ENCODE measurements around the gene EMILIN3. TPM values are rescaled to one million over a fixed set of nuclear protein-coding genes. Genes with fewer than 3 reads are reported as not detected.

Gene EMILIN3, protein sequence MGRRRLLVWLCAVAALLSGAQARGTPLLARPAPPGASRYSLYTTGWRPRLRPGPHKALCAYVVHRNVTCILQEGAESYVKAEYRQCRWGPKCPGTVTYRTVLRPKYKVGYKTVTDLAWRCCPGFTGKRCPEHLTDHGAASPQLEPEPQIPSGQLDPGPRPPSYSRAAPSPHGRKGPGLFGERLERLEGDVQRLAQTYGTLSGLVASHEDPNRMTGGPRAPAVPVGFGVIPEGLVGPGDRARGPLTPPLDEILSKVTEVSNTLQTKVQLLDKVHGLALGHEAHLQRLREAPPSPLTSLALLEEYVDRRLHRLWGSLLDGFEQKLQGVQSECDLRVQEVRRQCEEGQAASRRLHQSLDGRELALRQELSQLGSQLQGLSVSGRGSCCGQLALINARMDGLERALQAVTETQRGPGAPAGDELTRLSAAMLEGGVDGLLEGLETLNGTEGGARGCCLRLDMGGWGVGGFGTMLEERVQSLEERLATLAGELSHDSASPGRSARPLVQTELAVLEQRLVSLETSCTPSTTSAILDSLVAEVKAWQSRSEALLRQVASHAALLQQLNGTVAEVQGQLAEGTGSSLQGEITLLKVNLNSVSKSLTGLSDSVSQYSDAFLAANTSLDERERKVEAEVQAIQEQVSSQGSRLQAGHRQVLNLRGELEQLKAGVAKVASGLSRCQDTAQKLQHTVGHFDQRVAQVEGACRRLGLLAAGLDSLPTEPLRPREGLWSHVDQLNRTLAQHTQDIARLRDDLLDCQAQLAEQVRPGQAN
- not detected for total RNA-seq

DNA sequence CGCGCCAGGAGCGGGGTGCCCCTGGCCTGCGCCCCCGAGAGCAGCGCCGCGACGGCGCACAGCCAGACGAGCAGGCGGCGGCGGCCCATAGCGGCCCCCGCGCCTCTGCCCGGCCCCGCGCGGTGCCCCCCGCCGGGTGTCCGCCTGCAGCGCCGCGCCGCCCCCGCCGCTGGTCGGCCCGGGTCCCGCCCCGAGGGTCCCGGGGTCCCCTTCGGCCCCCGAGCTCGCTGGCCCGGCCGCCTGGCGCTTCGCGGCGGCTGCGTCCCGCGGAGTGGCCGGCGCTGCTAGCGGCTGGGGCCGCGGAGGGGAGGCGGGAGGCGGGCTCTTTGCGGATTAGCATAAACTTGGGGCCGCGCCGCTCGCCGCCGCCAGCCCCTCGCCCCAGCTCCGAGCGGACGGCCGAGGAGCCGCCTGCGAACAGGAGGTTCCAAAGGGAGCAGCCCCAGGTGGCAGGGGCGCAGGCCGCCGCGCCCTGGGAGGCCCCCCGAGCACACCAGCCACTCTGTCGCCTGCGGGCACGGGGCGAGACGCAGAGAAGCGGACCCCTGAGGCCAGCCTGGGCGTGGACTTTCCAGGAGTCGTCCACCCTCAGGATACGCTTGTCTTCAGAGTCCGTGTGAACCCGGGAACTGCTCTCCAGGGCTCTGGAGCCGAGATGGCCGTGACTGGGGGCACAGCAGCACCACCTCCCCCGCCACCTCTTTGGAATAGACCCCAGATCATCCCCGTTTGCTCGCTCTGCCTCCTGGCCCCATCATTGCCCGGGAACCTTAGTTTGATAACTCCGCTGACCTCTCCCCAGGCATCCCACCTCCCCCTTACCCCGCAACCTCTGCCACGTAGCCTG, at the start of gene EMILIN3:
EMILIN3 (minus strand) TSS at position 273 of the 847 bp plus-strand sequence; CDS start at position 89, 184 bp downstream.
- peak within 1 kb of the TSS; percentile 27 for H3K4me3 Mint-ChIP-seq
- H3K27ac Mint-ChIP-seq: no peak within 1 kb of the TSS
- intact Hi-C loops (cut with micrococcal nuclease): no loop called here
- H3K36me3 Mint-ChIP-seq (ENCODE audit: low read depth): no peaks in the 10 kb centered on the region
- H3K4me1 Mint-ChIP-seq (ENCODE audit: low read depth): peaks cover 2% of the 10 kb centered on the region
- no peak for TF ChIP-seq CTCF (IDR thresholded peaks at IDR 0.05)
- DNase-seq (no peak), ATAC-seq (no peak)
- peaks cover 38% of the 10 kb centered on the region for H3K27me3 Mint-ChIP-seq
- peaks cover 6% of the 10 kb centered on the region for H3K9me3 Mint-ChIP-seq
- ChIA-PET POLR2A (no interaction called here), CTCF (interaction anchor here (1.2 kb wide), 1 partner anchor 331 kb away, joined by 3 read pairs; no protein-coding TSS in a partner anchor)

DNA sequence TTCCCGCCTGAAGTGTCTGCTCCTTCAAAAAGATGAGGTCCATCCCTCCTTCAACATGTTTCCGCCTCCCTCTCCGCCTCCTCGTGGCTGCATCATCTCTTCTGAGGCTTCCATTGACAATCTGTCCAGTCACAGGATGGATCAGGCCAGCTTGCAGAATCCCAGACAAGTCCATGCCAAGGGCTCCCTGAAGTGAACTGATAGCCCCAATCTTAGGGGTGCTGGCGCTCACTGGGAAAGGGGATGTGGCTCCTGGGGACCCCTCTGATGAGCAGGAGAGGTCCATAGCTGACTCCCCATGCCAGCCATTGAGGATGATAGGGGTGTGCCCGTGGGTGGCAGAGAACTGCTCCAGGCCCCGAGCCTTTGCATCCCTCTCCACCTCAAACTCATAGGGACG, 48.6 kb upstream of the EMILIN3 start:
- no peak for TF ChIP-seq CTCF (IDR thresholded peaks at IDR 0.05)
- no peak overlapping the region for H3K4me3 Mint-ChIP-seq
- DNase-seq (no peak), ATAC-seq (no peak)
- H3K27me3 Mint-ChIP-seq: no peaks in the 10 kb centered on the region
- H3K27ac Mint-ChIP-seq: peak overlapping the region; percentile 6
- ChIA-PET CTCF (no interaction called here), POLR2A (no interaction called here)
- intact Hi-C loops (cut with micrococcal nuclease): no loop called here
- peaks cover 18% of the 10 kb centered on the region for H3K36me3 Mint-ChIP-seq (ENCODE audit: low read depth)
- no peaks in the 10 kb centered on the region for H3K9me3 Mint-ChIP-seq
- H3K4me1 Mint-ChIP-seq (ENCODE audit: low read depth): no peaks in the 10 kb centered on the region

- H3K27me3 Mint-ChIP-seq: no peaks in the 10 kb centered on the region
- no peak for DNase-seq
- no peak overlapping the region for H3K4me3 Mint-ChIP-seq
- intact Hi-C loops (cut with micrococcal nuclease): loop anchor here (5.0 kb wide), 1 partner anchor 71 kb away; the partner anchor contains the start of gene LPIN3
- peaks cover 15% of the 10 kb centered on the region for H3K36me3 Mint-ChIP-seq (ENCODE audit: low read depth)
- CTCF ChIA-PET: interaction anchor here (1.4 kb wide), 1 partner anchor 8 kb away, joined by 4 read pairs; no protein-coding TSS in a partner anchor
- POLR2A ChIA-PET: no interaction called here
- H3K27ac Mint-ChIP-seq: no peak overlapping the region
- peaks cover 13% of the 10 kb centered on the region for H3K4me1 Mint-ChIP-seq (ENCODE audit: low read depth)
- no peaks in the 10 kb centered on the region for H3K9me3 Mint-ChIP-seq
- no peak for ATAC-seq
- no peak for TF ChIP-seq CTCF (IDR thresholded peaks at IDR 0.05)
Observed at GRCh38 chr20:41413169-41413568, 46.6 kb upstream of the EMILIN3 start.

GRCh38 chr20:41412324-41413120, 45.9 kb upstream of the EMILIN3 start:
- Mint-ChIP-seq H3K27ac (no peak overlapping the region), H3K4me1 (ENCODE audit: low read depth) (peaks cover 13% of the 10 kb centered on the region), H3K9me3 (no peaks in the 10 kb centered on the region), H3K36me3 (ENCODE audit: low read depth) (peaks cover 15% of the 10 kb centered on the region), H3K27me3 (no peaks in the 10 kb centered on the region), H3K4me3 (no peak overlapping the region)
- ChIA-PET POLR2A (interaction anchor here (0.5 kb wide), 1 partner anchor 96 kb away, joined by 3 read pairs; no protein-coding TSS in a partner anchor), CTCF (interaction anchor here (1.3 to 1.4 kb wide), 2 partner anchors 8 to 28 kb away, joined by 3 to 4 read pairs; no protein-coding TSS in a partner anchor)
- intact Hi-C loops (cut with micrococcal nuclease): loop anchor here (5.0 kb wide), 1 partner anchor 70 kb away; the partner anchor contains the start of gene LPIN3
- no peak for TF ChIP-seq CTCF (IDR thresholded peaks at IDR 0.05)
- DNase-seq (no peak), ATAC-seq (no peak)
